ENCODE results near the gene LDLRAD2.

LDLRAD2 gene

GRCh38 chr1:21860971-21861370 is 48.9 kb downstream of the LDLRAD2 start:
- DNase-seq (ENCODE audit: low read depth in 3 of 3), result no peak

- DNase-seq (ENCODE audit: low read depth in 3 of 3), result no peak
Observed at GRCh38 chr1:21861602-21862429, 49.8 kb downstream of the LDLRAD2 start.

- no peak for DNase-seq (ENCODE audit: low read depth in 3 of 3)
Observed at GRCh38 chr1:21863981-21864380, 51.9 kb downstream of the LDLRAD2 start.

GRCh38 chr1:21864730-21865129 is 52.7 kb downstream of the LDLRAD2 start:
- DNase-seq (ENCODE audit: low read depth in 3 of 3), result no peak

GRCh38 chr1:21865609-21865942 is 53.5 kb downstream of the LDLRAD2 start:
- no peak for DNase-seq (ENCODE audit: low read depth in 3 of 3)

- DNase-seq (ENCODE audit: low read depth in 3 of 3), result no peak
Observed at GRCh38 chr1:21865943-21866706, 54.1 kb downstream of the LDLRAD2 start.

GRCh38 chr1:21866707-21867043 is 54.6 kb downstream of the LDLRAD2 start:
- no peak for DNase-seq (ENCODE audit: low read depth in 3 of 3)

- no peak for DNase-seq (ENCODE audit: low read depth in 3 of 3)
Observed at GRCh38 chr1:21867451-21867996, 55.5 kb downstream of the LDLRAD2 start.

- DNase-seq (ENCODE audit: low read depth in 3 of 3), result no peak
Observed at GRCh38 chr1:21868482-21868881, 56.4 kb downstream of the LDLRAD2 start.

- no peak for DNase-seq (ENCODE audit: low read depth in 3 of 3)
Observed at GRCh38 chr1:21868941-21869454, 56.9 kb downstream of the LDLRAD2 start.

- DNase-seq (ENCODE audit: low read depth in 3 of 3), result no peak
Observed at GRCh38 chr1:21869620-21870121, 57.6 kb downstream of the LDLRAD2 start.

- no peak for DNase-seq (ENCODE audit: low read depth in 3 of 3)
Observed at GRCh38 chr1:21870611-21871010, 58.5 kb downstream of the LDLRAD2 start.

GRCh38 chr1:21871943-21872342 is 59.9 kb downstream of the LDLRAD2 start:
- no peak for DNase-seq (ENCODE audit: low read depth in 3 of 3)

GRCh38 chr1:21872445-21873079 is 60.5 kb downstream of the LDLRAD2 start:
- DNase-seq (ENCODE audit: low read depth in 3 of 3), result no peak

- no peak for DNase-seq (ENCODE audit: low read depth in 3 of 3)
Observed at GRCh38 chr1:21873174-21873573, 61.1 kb downstream of the LDLRAD2 start.

GRCh38 chr1:21873761-21874160 is 61.7 kb downstream of the LDLRAD2 start:
- no peak for DNase-seq (ENCODE audit: low read depth in 3 of 3)

- no peak for DNase-seq (ENCODE audit: low read depth in 3 of 3)
Observed at GRCh38 chr1:21874328-21874727, 62.3 kb downstream of the LDLRAD2 start.

All from stimulated activated CD4-positive, alpha-beta T cell treated with anti-CD3 and anti-CD28 coated beads, TNF-alpha, amount 100 ng/mL, for 4 hours (primary cell).